ENCODE results near the gene NFATC2.

Gene NFATC2

GRCh38 chr20:51409192-51409880 lies 133.2 kb downstream of the NFATC2 start:
- no peak overlapping the region for H3K27ac ChIP-seq
- H3K4me3 ChIP-seq, result no peak overlapping the region
- H3K9ac ChIP-seq, result no peak overlapping the region
- no peaks in the 10 kb centered on the region for H3K27me3 ChIP-seq
- no peak for TF ChIP-seq Cebpa-rat (IDR thresholded peaks at IDR 0.05)
- H3K9me3 ChIP-seq, result no peaks in the 10 kb centered on the region
- H3K36me3 ChIP-seq, result peaks cover 57% of the 10 kb centered on the region
- no peak overlapping the region for H3K4me2 ChIP-seq
- peaks cover 57% of the 10 kb centered on the region for H3K4me1 ChIP-seq
- no peaks in the 10 kb centered on the region for H4K20me1 ChIP-seq

GRCh38 chr20:51404297-51405060 lies 138.0 kb downstream of the NFATC2 start:
- no peak overlapping the region for H3K27ac ChIP-seq
- no peak overlapping the region for H3K4me3 ChIP-seq
- no peaks in the 10 kb centered on the region for H3K9me3 ChIP-seq
- H4K20me1 ChIP-seq, result no peaks in the 10 kb centered on the region
- no peak overlapping the region for H3K9ac ChIP-seq
- TF ChIP-seq Cebpa-rat (IDR thresholded peaks at IDR 0.05), result no peak
- H3K4me2 ChIP-seq, result no peak overlapping the region
- peaks cover 58% of the 10 kb centered on the region for H3K36me3 ChIP-seq
- H3K27me3 ChIP-seq, result no peaks in the 10 kb centered on the region
- peaks cover 50% of the 10 kb centered on the region for H3K4me1 ChIP-seq

- Histone ChIP-seq H3K9me3 (no peaks in the 10 kb centered on the region), H3K27ac (no peak overlapping the region), H4K20me1 (no peaks in the 10 kb centered on the region), H3K9ac (no peak overlapping the region), H3K4me2 (no peak overlapping the region), H3K27me3 (no peaks in the 10 kb centered on the region), H3K36me3 (peaks cover 49% of the 10 kb centered on the region), H3K4me1 (peaks cover 58% of the 10 kb centered on the region), H3K4me3 (no peak overlapping the region)
- no peak for TF ChIP-seq Cebpa-rat (IDR thresholded peaks at IDR 0.05)
Observed at GRCh38 chr20:51403466-51404220, 138.9 kb downstream of the NFATC2 start.

GRCh38 chr20:51402201-51402600 lies 140.3 kb downstream of the NFATC2 start:
- Histone ChIP-seq H4K20me1 (no peaks in the 10 kb centered on the region), H3K4me1 (peaks cover 72% of the 10 kb centered on the region), H3K27me3 (no peaks in the 10 kb centered on the region), H3K4me3 (no peak overlapping the region), H3K27ac (no peak overlapping the region), H3K4me2 (peak overlapping the region; percentile 88), H3K9ac (no peak overlapping the region), H3K36me3 (peaks cover 37% of the 10 kb centered on the region), H3K9me3 (no peaks in the 10 kb centered on the region)
- no peak for TF ChIP-seq Cebpa-rat (IDR thresholded peaks at IDR 0.05)

GRCh38 chr20:51401496-51401895 lies 141.0 kb downstream of the NFATC2 start:
- H3K4me3 ChIP-seq, result no peak overlapping the region
- no peak overlapping the region for H3K9ac ChIP-seq
- H3K4me1 ChIP-seq, result peaks cover 79% of the 10 kb centered on the region
- no peaks in the 10 kb centered on the region for H3K9me3 ChIP-seq
- no peak for TF ChIP-seq Cebpa-rat (IDR thresholded peaks at IDR 0.05)
- H3K27me3 ChIP-seq, result no peaks in the 10 kb centered on the region
- H4K20me1 ChIP-seq, result no peaks in the 10 kb centered on the region
- no peak overlapping the region for H3K27ac ChIP-seq
- peak overlapping the region; percentile 88 for H3K4me2 ChIP-seq
- H3K36me3 ChIP-seq, result peaks cover 30% of the 10 kb centered on the region

- H3K36me3 ChIP-seq, result peaks cover 19% of the 10 kb centered on the region
- H3K27ac ChIP-seq, result peak overlapping the region; percentile 79
- H3K4me1 ChIP-seq, result peaks cover 86% of the 10 kb centered on the region
- peak overlapping the region; percentile 88 for H3K4me2 ChIP-seq
- no peaks in the 10 kb centered on the region for H3K9me3 ChIP-seq
- no peaks in the 10 kb centered on the region for H3K27me3 ChIP-seq
- H3K9ac ChIP-seq, result peak overlapping the region; percentile 23; the same call in 1 of the 2 replicates
- no peak for TF ChIP-seq Cebpa-rat (IDR thresholded peaks at IDR 0.05)
- H4K20me1 ChIP-seq, result no peaks in the 10 kb centered on the region
- H3K4me3 ChIP-seq, result 0 out of 2 replicates have a peak overlapping the region, but pooled peaks have one; percentile 14
Observed at GRCh38 chr20:51400051-51400926, 142.2 kb downstream of the NFATC2 start.

GRCh38 chr20:51399006-51399890 lies 143.3 kb downstream of the NFATC2 start:
- Histone ChIP-seq H3K9ac (no peak overlapping the region), H3K4me2 (peak overlapping the region; percentile 88), H3K36me3 (peaks cover 16% of the 10 kb centered on the region), H3K4me1 (peaks cover 83% of the 10 kb centered on the region), H3K27ac (no peak overlapping the region), H3K27me3 (no peaks in the 10 kb centered on the region), H4K20me1 (no peaks in the 10 kb centered on the region), H3K9me3 (no peaks in the 10 kb centered on the region), H3K4me3 (no peak overlapping the region)
- no peak for TF ChIP-seq Cebpa-rat (IDR thresholded peaks at IDR 0.05)

GRCh38 chr20:51398552-51398951 lies 144.0 kb downstream of the NFATC2 start:
- no peak overlapping the region for H3K9ac ChIP-seq
- no peak overlapping the region for H3K4me3 ChIP-seq

More at GRCh38 chr20:51398552-51398951, 144.0 kb downstream of the NFATC2 start:
- peaks cover 90% of the 10 kb centered on the region for H3K4me1 ChIP-seq
- no peaks in the 10 kb centered on the region for H4K20me1 ChIP-seq
- no peak overlapping the region for H3K27ac ChIP-seq
- no peaks in the 10 kb centered on the region for H3K27me3 ChIP-seq
- H3K36me3 ChIP-seq, result peaks cover 9% of the 10 kb centered on the region
- no peaks in the 10 kb centered on the region for H3K9me3 ChIP-seq
- no peak for TF ChIP-seq Cebpa-rat (IDR thresholded peaks at IDR 0.05)
- peak overlapping the region; percentile 88 for H3K4me2 ChIP-seq

All from BLaER1 (cell line).